H1 (cell line): ENCODE measurements around the gene PITPNB. TPM values are rescaled to one million over a fixed set of nuclear protein-coding genes. Genes with fewer than 3 reads are reported as not detected.

Source experiments
- BACH1 ChIP-seq: IDR thresholded peaks from 2 replicates; pipeline ENCODE4 v1.6.1; 2012; ENCODE audit warnings: low read length, improper control_type of control experiment
- CTBP2 ChIP-seq: IDR thresholded peaks from 2 replicates; pipeline ENCODE4 v1.7.0; 2011; ENCODE audit warnings: borderline replicate concordance, mild to moderate bottlenecking, moderate library complexity, mixed read lengths, low read length; ENCODE audit not compliant: insufficient read depth, insufficient read length
- GABPA ChIP-seq: IDR thresholded peaks from 2 replicates; pipeline ENCODE4 v1.6.1; 2011; ENCODE audit warnings: mild to moderate bottlenecking, low read length, moderate library complexity, borderline replicate concordance; ENCODE audit not compliant: insufficient read depth
- KDM1A ChIP-seq: fragments of 200-600, 300-600 bp; sonication (generic); IDR thresholded peaks from 2 replicates; pipeline ENCODE4 v1.7.1; 2016; ENCODE audit warnings: mild to moderate bottlenecking, low read length, borderline replicate concordance
- RAD21 ChIP-seq, 2 experiments: IDR thresholded peaks in 1 of 2; conservative IDR thresholded peaks in 1 of 2; 2 replicates each; pipeline ENCODE4 v1.6.1; 2011; ENCODE audit warnings: low read depth in 2 of 2, low read length in 2 of 2, improper control_type of control experiment in 1 of 2, inconsistent platforms in 1 of 2, mild to moderate bottlenecking in 1 of 2, moderate library complexity in 1 of 2
- SP1 ChIP-seq: IDR thresholded peaks from 2 replicates; pipeline ENCODE4 v1.6.1; 2011; ENCODE audit warnings: low read depth, low read length
- SUZ12 ChIP-seq: fragments of 200-600 bp; sonication (generic); IDR thresholded peaks from 2 replicates; pipeline ENCODE4 v1.6.1; 2012; ENCODE audit warnings: mild to moderate bottlenecking, inconsistent platforms, low read length, moderate library complexity, mixed read lengths
- polyA plus RNA-seq, 7 experiments: library from polyadenylated mRNA; depleted of rRNA in 3 of 7; stranded (reverse) in 5 of 7; unstranded in 2 of 7; fragments of >200 nt in 5 of 7; fragments of 200-250 nt in 2 of 7; gene quantifications; 1 replicate in 5 of 7; 2 replicates in 1 of 7; 4 replicates in 1 of 7; pipeline versions ENCODE4 v1.2.1 to v1.2.3, GENCODE V29; 2011 to 2013; ENCODE audit warnings: missing spikeins in 2 of 7, mixed read lengths in 2 of 7
- total RNA-seq: library from RNA; stranded (reverse); fragmentation: NEBNext Ultra II Directional; extraction: Animal tissue kit (Norgen Biotek cat#: 25700); gene quantifications from 2 replicates; pipeline ENCODE4 v1.2.1, GENCODE V29; 2021

Gene PITPNB
- total and polyA plus RNA-seq, 2 of the 8 experiments (the other 6 are each of a cell fraction or from before 2014, with no cell fraction given), result 24.6 to 89.3 TPM

DNA sequence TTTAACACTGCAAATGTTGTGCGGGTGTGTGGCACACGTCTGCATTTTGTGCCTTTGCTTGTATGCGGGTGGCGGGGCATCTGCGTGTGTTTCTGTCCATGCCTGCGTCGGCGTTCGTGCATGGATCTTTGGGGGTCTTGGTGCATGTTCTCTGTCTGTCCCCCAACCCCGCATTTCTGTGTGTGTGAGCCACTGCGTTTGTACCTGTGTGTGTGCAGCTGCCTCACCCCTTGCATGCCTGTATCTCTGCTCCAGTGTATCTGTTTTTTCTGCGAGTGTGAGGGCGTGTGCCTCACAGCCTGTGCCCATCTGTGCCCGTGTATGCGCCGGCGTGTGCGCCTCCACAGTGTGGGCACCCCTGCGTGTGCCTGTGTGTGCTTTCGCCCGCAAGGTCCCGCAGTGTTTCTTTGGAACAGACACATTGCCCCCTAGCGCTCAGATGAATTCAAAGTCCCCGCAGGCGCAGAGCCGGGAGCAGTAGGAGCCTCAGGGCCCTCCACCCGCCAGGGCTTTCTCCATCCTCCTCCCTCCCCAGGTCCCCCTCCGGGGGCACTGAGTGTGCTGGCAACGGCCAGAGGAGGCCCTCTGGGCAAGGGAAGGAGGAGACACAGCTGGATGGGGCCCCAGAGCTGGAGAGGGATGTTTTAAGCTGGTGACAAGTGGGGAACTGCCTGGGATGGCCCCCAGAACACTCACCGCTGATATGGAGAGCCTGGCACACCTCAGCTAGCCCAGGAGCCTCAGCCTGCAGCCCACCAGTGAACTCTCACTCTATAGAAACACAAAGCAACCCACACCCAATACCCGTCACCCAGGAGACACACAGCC lies 114.4 kb downstream of the PITPNB start (continued):
- TF ChIP-seq KDM1A (peak; percentile 30; the same call in 1 of the 2 replicates), GABPA (peak; percentile 23; the same call in 1 of the 2 replicates), RAD21 (IDR thresholded peaks at IDR 0.05 in 1 of 2, conservative IDR thresholded peaks at IDR 0.05 in 1 of 2; ENCODE audit: low read depth in 2 of 2, low read length in 2 of 2) (peak; percentile 90), BACH1 (peak; percentile 69), CTBP2 (no peak), SP1 (no peak), SUZ12 (peak; percentile 57)
